ENCODE data around the gene NECTIN3.

GRCh38 chr3:111047042-111047441, 24.6 kb upstream of the NECTIN3 start:
- TF ChIP-seq ZSCAN16 (tag by site-specific recombination; IDR thresholded peaks at IDR 0.05) = no peak
- TF ChIP-seq ZSCAN5A (tag by site-specific recombination; IDR thresholded peaks at IDR 0.05) = no peak
- TF ChIP-seq YY1 (tag by site-specific recombination; IDR thresholded peaks at IDR 0.05) = no peak
- TF ChIP-seq ZSCAN18 (tag by site-specific recombination; IDR thresholded peaks at IDR 0.05) = no peak

All from HEK293 (cell line).